GOT3 (cell line): ENCODE data around the gene ANKFN1.

Experiments
- DNase-seq: peaks from one replicate; lab custom pipeline; 2025; ENCODE audit warnings: mixed read lengths; lab: John Stamatoyannopoulos, UW

ANKFN1 gene

DNA sequence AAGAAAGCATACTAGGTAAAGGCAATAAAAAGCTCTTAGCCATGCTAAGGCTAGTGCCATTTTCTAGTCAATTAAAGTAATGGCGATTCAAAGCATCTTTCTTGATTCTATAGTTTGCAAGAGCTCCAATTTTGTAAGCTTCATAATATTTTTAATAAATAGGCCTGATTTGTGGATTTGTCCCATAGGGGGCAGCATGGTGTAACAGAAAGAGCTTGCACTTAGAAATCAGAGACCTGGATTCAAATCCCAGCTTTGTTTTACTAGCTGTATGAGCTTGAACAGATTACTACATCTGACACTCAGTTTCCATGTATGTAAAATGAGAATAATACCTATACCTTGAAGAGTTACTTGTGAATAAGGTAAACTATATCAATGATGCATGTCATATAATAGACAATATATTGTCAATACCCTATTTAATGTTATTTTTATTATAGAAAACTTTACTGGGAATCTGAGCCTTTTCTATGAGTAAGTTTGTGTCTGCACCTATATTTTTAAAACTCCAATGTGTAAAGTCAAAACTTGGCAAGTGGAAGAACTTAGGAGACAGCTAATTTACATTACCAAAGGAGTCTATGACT, 346.6 kb downstream of the ANKFN1 start:
- DNase-seq: no peak

- no peak for DNase-seq
These were observed 348.9 kb downstream of the ANKFN1 start for GRCh38 chr17:56502120-56502654.

DNA sequence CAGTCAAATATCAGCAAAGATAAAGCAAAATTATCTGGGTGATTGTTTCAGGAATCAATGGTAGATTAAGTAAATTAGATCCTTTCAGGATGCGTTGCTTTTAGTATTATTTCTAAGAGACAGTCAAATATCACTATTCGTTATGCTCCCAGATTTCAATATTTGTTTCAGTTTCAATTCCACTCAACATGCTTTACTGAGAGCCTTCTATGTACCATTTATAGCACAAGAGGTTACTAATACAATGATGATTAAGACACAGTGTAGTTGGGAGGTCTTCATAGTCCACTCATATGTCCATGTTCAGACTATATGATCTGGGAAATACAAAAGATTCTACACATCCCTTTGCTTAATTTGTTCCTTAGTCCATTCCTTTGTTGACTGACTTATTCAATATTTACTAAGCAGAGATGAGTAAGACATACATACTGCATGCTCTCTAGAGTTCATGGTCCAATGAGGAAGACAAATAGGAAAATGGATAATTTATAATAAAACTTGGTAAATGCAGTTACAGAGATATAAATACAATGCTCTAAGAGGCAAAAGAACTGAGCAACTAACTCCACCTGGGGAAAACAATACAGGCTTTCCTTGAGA, 352.0 kb downstream of the ANKFN1 start:
- DNase-seq: no peak

DNA sequence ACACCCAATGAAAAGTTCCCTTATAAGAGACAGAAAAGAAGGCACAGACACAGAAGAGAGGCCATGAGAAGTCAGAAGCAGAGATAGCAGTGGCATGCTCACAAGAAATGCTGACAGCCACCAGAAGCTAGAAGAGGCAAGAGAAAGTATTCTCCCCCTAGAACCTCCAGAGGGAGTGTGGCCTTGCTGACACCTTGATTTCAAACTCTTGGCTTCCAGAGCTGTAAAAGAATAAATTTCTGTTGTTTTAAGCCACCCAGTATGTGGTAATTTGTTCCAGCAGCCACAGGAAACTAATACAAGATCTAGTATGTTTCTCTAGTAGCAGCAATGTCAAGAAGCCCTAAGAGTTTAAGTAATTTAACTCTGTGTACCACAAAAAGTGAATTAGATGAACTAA, 353.1 kb downstream of the ANKFN1 start:
- no peak for DNase-seq

DNA sequence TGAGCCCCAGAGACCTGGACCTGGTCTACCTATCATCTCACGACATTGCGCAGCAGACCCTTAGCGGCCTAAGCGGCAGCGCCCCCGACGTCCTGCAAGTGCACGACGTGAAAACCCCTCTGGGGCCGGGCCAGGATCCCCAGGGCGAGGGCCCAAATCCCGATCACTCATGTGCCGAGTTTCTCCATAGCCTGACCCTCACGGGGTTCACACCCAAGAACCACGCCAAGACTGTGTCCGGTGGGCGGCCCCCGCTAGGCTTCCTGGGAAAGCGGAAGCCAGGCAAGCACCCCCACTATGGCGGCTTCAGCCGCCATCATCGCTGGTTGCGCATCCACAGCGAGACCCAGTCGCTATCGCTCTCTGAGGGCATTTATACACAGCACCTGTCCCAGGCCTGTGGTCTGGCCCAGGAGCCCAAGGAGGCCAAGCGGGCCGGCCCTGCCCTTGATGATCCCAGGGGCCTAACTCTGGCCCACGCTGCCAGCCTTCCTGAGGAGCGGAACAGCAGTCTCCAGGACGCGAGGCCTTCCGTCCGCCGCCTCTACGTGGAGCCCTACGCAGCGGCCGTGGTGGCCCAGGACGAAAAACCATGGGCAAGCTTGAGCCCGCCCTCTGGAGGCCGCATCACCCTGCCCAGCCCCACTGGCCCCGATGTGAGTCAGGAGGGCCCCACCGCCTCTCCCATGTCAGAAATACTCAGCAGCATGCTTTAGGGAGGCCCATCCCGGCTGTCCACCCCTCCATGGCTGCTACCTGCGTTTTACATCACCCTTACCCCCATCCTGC, 357.5 kb downstream of the ANKFN1 start:
- DNase-seq: no peak

DNA sequence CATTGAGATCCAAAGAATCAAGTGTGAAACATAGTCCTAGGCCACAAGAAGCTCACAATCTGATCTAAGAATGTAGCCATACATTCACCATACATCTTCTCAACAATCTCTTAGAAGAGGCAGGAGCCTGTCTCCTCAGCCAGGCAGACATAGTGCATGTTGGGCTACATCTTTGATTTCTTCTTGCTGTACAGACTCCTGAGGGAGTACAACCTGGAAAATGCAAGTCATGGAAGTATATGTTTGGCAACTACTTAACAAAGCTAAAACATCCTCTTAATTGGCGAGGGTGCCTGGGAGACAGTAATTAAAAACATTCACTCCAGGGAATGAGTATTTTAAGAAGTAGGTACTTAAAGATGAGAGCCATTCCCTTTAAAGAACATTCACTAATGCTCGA, 361.0 kb downstream of the ANKFN1 start:
- DNase-seq: no peak

GRCh38 chr17:56514899-56515298, 361.6 kb downstream of the ANKFN1 start:
- DNase-seq: no peak

DNA sequence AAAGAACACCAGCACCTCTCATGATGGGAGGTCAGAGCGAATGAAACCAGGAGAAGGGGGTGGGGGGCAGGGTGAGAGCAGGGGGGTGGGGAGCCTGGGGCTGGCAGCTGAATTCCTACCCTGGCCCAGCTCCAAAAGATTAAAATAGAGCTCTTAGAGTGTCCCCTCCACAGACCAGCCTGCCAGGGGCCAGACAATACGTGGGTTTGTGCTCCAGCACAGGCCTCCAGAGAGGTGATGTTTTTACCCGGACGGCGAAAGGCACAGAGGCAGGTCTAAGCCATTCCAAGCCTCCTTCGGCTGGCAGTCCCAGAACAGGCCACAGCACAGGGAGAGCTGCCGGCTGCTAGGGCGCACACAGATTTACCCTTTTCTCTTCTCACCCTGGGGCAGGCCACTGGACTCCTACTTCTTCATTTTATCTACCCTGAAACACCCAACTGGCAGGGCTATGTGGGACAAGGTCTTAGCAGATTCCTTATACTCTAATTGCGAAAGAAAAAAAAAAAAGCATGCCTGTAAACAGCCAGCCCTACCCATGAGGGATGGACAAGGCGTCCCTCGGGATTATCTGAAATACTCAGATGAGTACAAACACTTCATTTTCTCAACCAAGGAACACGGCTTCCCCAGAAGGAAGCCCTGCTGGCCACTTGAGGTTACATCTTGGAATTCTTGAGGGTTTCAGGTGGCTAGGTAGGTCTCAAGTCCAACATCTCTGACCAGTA, 368.3 kb downstream of the ANKFN1 start:
- no peak for DNase-seq

GRCh38 chr17:56523042-56523441, 369.8 kb downstream of the ANKFN1 start:
- no peak for DNase-seq

DNA sequence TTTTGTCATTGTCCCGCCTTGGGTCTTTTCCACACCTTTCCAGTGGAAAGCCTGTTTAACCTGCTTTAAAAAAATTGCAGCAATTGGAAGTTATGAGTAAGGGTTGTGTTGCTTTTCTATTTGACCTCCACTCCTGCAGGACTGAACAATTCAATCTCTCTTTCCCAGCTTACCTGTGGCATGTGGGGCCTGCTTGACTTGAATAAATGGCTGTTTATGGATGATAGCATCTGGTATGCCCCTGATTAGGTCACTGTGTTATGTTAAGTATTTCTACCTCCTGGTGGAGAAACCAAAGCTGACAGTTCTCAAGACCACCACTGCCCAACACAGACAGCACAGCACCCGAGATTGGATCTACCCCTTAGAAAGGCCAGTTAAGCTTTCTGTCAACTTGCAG, 375.4 kb downstream of the ANKFN1 start:
- no peak for DNase-seq

- no peak for DNase-seq
These were observed 379.7 kb downstream of the ANKFN1 start for GRCh38 chr17:56532926-56533325.

DNA sequence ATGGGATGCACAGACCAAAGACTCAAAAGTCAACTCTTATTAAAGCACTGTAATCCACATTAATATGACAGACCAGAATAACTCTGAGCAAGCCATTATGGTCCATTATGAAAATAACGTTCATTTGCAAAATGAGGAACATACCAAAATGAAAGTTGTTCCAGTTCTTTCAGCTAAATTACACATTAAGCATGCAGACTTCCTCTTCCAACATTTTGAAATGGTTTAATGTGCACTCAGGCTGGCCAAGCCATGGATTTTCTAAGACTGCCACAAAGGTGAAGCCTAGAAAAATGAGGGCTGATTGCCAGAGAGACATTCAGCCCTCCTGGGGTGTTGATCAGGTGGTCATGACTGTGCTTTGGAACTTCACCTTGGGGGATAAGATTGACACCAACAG, 383.5 kb downstream of the ANKFN1 start:
- DNase-seq: no peak

DNA sequence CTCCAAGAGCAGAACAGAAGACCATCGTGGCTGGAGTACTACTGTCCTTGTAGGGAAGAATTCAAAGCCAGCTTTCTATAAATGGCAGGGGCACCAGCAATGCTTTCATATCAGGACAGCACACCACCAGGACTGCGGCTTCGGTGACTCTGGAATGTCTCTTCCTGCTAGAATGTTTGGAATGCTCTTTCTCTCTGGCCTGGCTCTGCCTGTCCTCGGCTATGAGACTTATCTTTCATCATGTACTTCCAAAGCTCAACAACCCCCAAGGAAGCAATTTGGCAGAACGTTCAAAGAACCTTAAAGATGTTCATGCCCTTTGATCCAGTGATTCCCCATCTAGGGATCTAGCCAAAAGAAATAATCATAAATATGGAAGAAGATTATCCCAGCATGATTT, 387.6 kb downstream of the ANKFN1 start:
- DNase-seq: no peak

DNA sequence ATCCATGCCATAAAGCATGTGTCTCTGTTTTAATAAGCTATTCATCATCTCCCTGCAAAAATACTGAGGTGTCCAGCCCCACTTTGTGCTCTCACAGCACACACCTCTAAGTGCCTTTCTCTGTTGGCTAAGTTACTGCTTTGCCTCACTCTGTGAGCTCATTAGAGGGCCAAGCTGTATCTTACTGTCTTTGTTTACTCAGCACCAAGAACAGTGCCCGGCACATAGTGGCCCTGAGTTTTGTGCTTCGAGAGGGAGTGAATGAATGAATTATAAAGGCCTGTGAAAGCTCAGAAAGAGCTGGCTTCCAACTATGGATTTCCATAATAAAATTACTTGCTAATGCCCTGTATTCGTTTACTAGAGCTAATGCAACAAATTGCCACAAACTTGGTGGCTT, 390.0 kb downstream of the ANKFN1 start:
- DNase-seq: no peak

GRCh38 chr17:56545106-56545505, 391.8 kb downstream of the ANKFN1 start:
- no peak for DNase-seq

DNA sequence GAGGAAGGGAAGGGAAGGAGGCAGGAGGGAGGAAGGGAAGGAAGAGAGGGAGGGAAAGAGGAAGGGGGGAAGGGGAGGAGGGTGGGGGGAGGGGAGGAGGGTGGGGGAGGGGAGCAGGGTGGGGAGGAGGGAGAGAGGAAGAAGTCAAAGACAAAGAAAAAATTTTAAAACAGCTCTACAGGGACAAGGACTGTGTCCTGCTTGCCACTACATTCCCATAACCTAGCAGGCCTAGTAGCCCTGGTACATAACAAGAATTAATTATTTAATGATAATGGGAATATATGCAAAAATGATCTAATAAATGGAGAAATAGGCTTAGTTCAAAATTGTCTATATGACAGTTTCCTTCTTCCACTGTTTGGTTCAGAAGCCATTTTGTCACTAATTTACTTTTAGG, 392.7 kb downstream of the ANKFN1 start:
- DNase-seq: no peak

DNA sequence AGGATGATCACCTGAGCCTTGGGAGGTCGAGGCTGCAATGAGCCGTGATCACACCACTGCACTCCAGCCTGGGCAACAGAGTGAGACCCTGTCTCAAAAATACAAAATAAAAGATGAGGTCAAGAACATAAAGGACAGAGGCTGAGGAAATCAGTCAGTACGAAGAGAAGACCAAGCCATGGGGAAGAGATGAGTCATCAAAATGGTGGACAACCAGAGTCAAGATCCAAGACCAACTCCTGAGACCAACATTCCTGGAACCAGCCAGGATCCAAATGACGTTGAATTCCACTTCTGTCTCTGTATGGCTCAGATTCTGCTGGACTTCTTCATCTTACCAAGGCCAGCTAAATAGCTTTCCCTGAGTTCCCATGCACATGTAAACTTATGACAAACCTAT, 395.4 kb downstream of the ANKFN1 start:
- no peak for DNase-seq

DNA sequence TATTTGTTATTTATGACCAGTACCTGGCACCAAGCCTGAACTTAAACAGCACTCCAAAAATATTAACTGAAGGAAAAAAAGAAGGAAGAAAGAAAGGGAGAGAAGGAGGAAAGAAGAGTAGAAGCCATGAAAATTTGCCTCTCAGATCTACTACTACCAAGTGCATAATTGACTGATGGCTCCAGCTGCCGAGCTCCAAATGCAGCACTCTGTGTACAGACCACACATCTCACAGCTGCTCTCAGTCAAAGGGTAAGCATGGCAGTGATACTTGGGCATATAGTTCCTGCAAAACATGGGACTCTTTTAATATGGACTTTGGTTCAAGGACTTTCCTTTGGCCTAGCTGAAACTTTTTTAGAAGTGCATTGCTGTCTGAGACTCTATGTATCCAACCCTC, 396.2 kb downstream of the ANKFN1 start:
- no peak for DNase-seq

DNA sequence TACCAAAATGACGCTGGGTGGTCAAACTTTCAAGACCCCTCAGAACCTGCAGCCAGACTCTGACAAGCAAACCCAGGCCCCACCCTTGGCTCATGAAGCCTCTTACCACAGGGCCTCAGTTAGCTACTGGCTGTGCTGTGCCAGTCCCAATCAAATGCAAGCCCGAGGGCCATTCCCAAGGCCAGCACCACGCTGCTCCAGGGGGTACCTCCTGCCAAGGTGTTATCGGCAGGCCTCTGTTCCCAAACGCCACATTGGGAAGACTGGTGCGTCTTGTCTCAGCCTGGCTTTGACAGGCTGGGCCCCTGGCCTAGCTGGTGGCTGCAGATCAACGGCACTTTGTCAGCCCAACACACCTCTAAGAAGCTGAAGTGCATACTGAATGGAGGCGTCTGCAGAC, 404.4 kb downstream of the ANKFN1 start:
- no peak for DNase-seq

GRCh38 chr17:56558088-56558487, 404.8 kb downstream of the ANKFN1 start:
- no peak for DNase-seq
